HEK293 (cell line): Measurements from ENCODE around the gene GABRR1.

Source experiments
- CTCF ChIA-PET: fragments of 350-600 bp; formaldehyde crosslinking; extraction: SDS; loops from one replicate; lab custom pipeline; 2021; ENCODE audit warnings: antibody characterized with exemption; lab: Yijun Ruan, JAX
- POLR2A ChIA-PET: fragments of 300-600 bp; formaldehyde crosslinking; extraction: SDS; loops from one replicate; lab custom pipeline; 2020; ENCODE audit warnings: antibody characterized with exemption, inconsistent platforms; lab: Yijun Ruan, JAX
- H3K27ac ChIP-seq: fragments of 200-500 bp; sonication (Bioruptor generic); 2 replicates; pipeline ENCODE4 v1.5.1; 2014; ENCODE audit warnings: low read depth, low read length, control low read depth, inconsistent platforms; ENCODE audit errors: extremely low read depth
- H3K36me3 ChIP-seq, 2 experiments: fragments of 200-500 bp in 1 of 2; sonication (Bioruptor generic) in 1 of 2; 1 replicate in 1 of 2; 2 replicates in 1 of 2; pipeline ENCODE4 v1.5.1; 2014 to 2017; ENCODE audit warnings: inconsistent platforms in 2 of 2, low read length in 2 of 2; ENCODE audit not compliant: control insufficient read depth in 2 of 2, insufficient read depth in 1 of 2
- H3K4me1 ChIP-seq: fragments of 200-500 bp; sonication (Bioruptor generic); 2 replicates; pipeline ENCODE4 v1.5.1; 2014; ENCODE audit warnings: mild to moderate bottlenecking, low read length, inconsistent platforms; ENCODE audit not compliant: control insufficient read depth, insufficient read depth
- H3K4me3 ChIP-seq: 2 replicates; pipeline ENCODE4 v1.5.1; 2011; ENCODE audit warnings: low read depth, mild to moderate bottlenecking, control low read depth, low read length, moderate library complexity
- H3K9me3 ChIP-seq: fragments of 200-500 bp; sonication (Bioruptor generic); 2 replicates; pipeline ENCODE4 v1.5.1; 2014; ENCODE audit warnings: low read depth, low read length, inconsistent platforms; ENCODE audit not compliant: control insufficient read depth, insufficient read depth
- BCL6B ChIP-seq: fragments of 450-650 bp; formaldehyde crosslinking; IDR thresholded peaks from 2 replicates; pipeline ENCODE4 v1.5.1; 2017; ENCODE audit warnings: missing biosample characterization, missing genetic modification characterization
- PRDM1 ChIP-seq: fragments of 450-650 bp; formaldehyde crosslinking; IDR thresholded peaks from 2 replicates; pipeline ENCODE4; 2016; ENCODE audit warnings: missing biosample characterization, missing genetic modification characterization
- SP7 ChIP-seq: fragments of 450-650 bp; formaldehyde crosslinking; IDR thresholded peaks from 2 replicates; pipeline ENCODE4 v1.5.1; 2016; ENCODE audit warnings: missing biosample characterization, missing genetic modification characterization
- TSHZ1 ChIP-seq: fragments of 450-650 bp; formaldehyde crosslinking; IDR thresholded peaks from 2 replicates; pipeline ENCODE4 v1.5.1; 2016; ENCODE audit warnings: missing biosample characterization, missing genetic modification characterization, borderline replicate concordance
- WT1 ChIP-seq: fragments of 450-650 bp; formaldehyde crosslinking; IDR thresholded peaks from 2 replicates; pipeline ENCODE4 v1.5.1; 2016; ENCODE audit warnings: missing biosample characterization, missing genetic modification characterization
- YY1 ChIP-seq: fragments of 450-650 bp; formaldehyde crosslinking; IDR thresholded peaks from 2 replicates; pipeline ENCODE4 v1.5.1; 2018; ENCODE audit warnings: missing biosample characterization, missing genetic modification characterization
- ZBTB17 ChIP-seq: fragments of 450-650 bp; formaldehyde crosslinking; IDR thresholded peaks from 2 replicates; pipeline ENCODE4 v1.5.1; 2016; ENCODE audit warnings: missing biosample characterization, missing genetic modification characterization
- ZBTB20 ChIP-seq: fragments of 450-650 bp; formaldehyde crosslinking; IDR thresholded peaks from 2 replicates; pipeline ENCODE4 v1.5.1; 2016; ENCODE audit warnings: missing biosample characterization, missing genetic modification characterization
- ZBTB21 ChIP-seq: fragments of 450-650 bp; formaldehyde crosslinking; IDR thresholded peaks from 2 replicates; pipeline ENCODE4 v1.5.1; 2017; ENCODE audit warnings: missing biosample characterization, missing genetic modification characterization
- ZFP69B ChIP-seq: fragments of 450-650 bp; formaldehyde crosslinking; IDR thresholded peaks from 2 replicates; pipeline ENCODE4 v1.5.1; 2016; ENCODE audit warnings: missing biosample characterization, missing genetic modification characterization
- ZNF266 ChIP-seq: fragments of 450-650 bp; formaldehyde crosslinking; IDR thresholded peaks from 2 replicates; pipeline ENCODE4 v1.5.1; 2016; ENCODE audit warnings: missing biosample characterization, missing genetic modification characterization, low read depth
- ZNF274 ChIP-seq, 2 experiments: fragments of 200-500 bp in 1 of 2; fragments of 450-650 bp in 1 of 2; sonication (Bioruptor generic) in 1 of 2; formaldehyde crosslinking in 1 of 2; IDR thresholded peaks; 2 replicates each; pipeline versions ENCODE4 v1.5.1 to v1.6.1; 2014 to 2016; ENCODE audit warnings: borderline replicate concordance in 1 of 2, inconsistent platforms in 1 of 2, low read length in 1 of 2, missing biosample characterization in 1 of 2, missing genetic modification characterization in 1 of 2
- ZNF292 ChIP-seq: fragments of 450-650 bp; formaldehyde crosslinking; IDR thresholded peaks from 2 replicates; pipeline ENCODE4 v1.5.1; 2016; ENCODE audit warnings: low read depth, missing biosample characterization, missing genetic modification characterization, borderline replicate concordance
- ZNF529 ChIP-seq: fragments of 450-650 bp; formaldehyde crosslinking; IDR thresholded peaks from 2 replicates; pipeline ENCODE4 v1.5.1; 2017; ENCODE audit warnings: missing genetic modification characterization, missing biosample characterization; ENCODE audit not compliant: insufficient replicate concordance
- ZNF626 ChIP-seq: fragments of 450-650 bp; sonication (Bioruptor Pico); formaldehyde crosslinking; IDR thresholded peaks from 2 replicates; pipeline ENCODE4 v1.5.1; 2018; ENCODE audit warnings: missing biosample characterization, missing genetic modification characterization, inconsistent platforms
- TF ChIP-seq, protein P1 (sequence below): fragments of 450-650 bp; formaldehyde crosslinking; IDR thresholded peaks from 2 replicates; pipeline ENCODE4 v1.5.1; 2017; ENCODE audit warnings: missing biosample characterization, missing genetic modification characterization
- TF ChIP-seq, protein P2 (sequence below): fragments of 450-650 bp; formaldehyde crosslinking; IDR thresholded peaks from 2 replicates; pipeline ENCODE4 v1.5.1; 2016; ENCODE audit warnings: missing biosample characterization, missing genetic modification characterization
- TF ChIP-seq, protein P3 (sequence below): fragments of 450-650 bp; formaldehyde crosslinking; IDR thresholded peaks from 2 replicates; pipeline ENCODE4 v1.5.1; 2016; ENCODE audit warnings: missing biosample characterization, missing genetic modification characterization

GABRR1 gene

DNA sequence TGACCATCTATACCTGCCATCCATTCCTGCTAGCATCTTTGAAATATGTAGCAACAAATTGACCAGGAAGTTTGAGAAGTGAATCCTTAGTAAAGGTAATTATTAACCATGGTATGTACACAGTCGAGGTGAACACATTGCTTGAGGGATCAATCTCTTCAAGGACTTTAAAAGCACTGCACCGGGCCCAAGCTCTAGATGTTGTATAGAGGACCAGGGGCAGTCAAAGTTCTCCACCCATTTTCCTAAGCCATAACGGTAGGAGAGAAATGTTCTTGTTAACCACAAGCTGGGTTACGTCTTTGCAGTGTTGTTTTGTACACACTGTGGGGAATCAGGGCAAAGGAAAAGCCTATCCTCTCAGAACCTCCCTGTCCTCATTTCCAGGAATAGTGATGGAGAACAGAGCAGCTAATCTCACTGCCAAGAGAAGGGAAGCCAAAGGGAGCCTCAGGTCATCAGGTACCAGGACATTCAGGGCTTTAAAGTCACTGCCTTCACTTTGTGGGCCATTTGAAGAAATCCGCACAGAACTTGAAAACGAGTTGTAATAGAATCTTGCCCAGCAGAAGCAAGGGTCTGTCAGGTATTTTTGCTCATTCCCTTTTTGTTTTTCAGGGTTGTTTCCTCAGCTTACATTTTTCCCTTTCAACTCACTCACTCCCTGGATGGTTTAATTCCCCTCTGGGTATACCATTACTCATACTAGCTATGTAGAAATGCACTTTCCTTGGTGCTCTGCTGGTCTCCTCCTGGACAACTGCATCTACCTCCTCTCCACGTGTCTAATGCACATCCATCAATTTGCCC, 76.6 kb downstream of the GABRR1 start:
- CTCF ChIA-PET: interaction anchor here (0.5 to 5.7 kb wide), 9 partner anchors 9 to 228 kb away, joined by 3 to 26 read pairs (median 4); no protein-coding TSS in a partner anchor
- H3K27ac ChIP-seq: peak overlapping the region; percentile 7; the same call in 1 of the 2 replicates
- POLR2A ChIA-PET: interaction anchor here (1.2 to 2.9 kb wide), 3 partner anchors 20 to 60 kb away, joined by 3 to 24 read pairs (median 6); partner anchors contain the start of genes PNRC1 and SRSF12
- TF ChIP-seq ZBTB17 (tag by site-specific recombination) (peak; percentile 91), BCL6B (no peak), ZNF529 (tag by site-specific recombination) (no peak), ZNF292 (tag by site-specific recombination) (no peak), ZNF626 (tag by site-specific recombination) (no peak), YY1 (tag by site-specific recombination) (no peak), PRDM1 (peak; percentile 94), ZBTB21 (tag by site-specific recombination) (no peak), ZFP69B (no peak)
- TF ChIP-seq, all 188 proteins: peak for 2
- peaks cover 44% of the 10 kb centered on the region for H3K4me1 ChIP-seq
- H3K4me3 ChIP-seq: no peak overlapping the region
- H3K36me3 ChIP-seq: no peaks in the 10 kb centered on the region
- H3K9me3 ChIP-seq: no peaks in the 10 kb centered on the region

- Histone ChIP-seq H3K4me1 (peaks cover 39% of the 10 kb centered on the region), H3K9me3 (no peaks in the 10 kb centered on the region), H3K4me3 (no peak overlapping the region), H3K27ac (peak overlapping the region; percentile 68), H3K36me3 (no peaks in the 10 kb centered on the region)
- ChIA-PET CTCF (interaction anchor here (0.5 to 5.7 kb wide), 8 partner anchors 9 to 157 kb away, joined by 3 to 26 read pairs (median 4); no protein-coding TSS in a partner anchor), POLR2A (interaction anchor here (1.2 to 2.9 kb wide), 5 partner anchors 8 to 212 kb away, joined by 3 to 24 read pairs (median 6); partner anchors contain the start of genes PNRC1 and SRSF12)
- TF ChIP-seq ZNF266 (tag by site-specific recombination) (no peak), ZNF274 (IDR thresholded peaks at IDR 0.05; ENCODE audit: low read length) (no peak), ZNF274 (tag by site-specific recombination; IDR thresholded peaks at IDR 0.05; ENCODE audit: borderline replicate concordance) (no peak), SP7 (tag by site-specific recombination) (peak; percentile 84), ZFP69B (peak; percentile 95), TSHZ1 (peak; percentile 8; the same call in 1 of the 2 replicates), WT1 (tag by site-specific recombination) (peak; percentile 81), ZBTB17 (tag by site-specific recombination) (peak; percentile 85), ZBTB20 (tag by site-specific recombination) (peak; percentile 60)
- TF ChIP-seq, protein P1, sequence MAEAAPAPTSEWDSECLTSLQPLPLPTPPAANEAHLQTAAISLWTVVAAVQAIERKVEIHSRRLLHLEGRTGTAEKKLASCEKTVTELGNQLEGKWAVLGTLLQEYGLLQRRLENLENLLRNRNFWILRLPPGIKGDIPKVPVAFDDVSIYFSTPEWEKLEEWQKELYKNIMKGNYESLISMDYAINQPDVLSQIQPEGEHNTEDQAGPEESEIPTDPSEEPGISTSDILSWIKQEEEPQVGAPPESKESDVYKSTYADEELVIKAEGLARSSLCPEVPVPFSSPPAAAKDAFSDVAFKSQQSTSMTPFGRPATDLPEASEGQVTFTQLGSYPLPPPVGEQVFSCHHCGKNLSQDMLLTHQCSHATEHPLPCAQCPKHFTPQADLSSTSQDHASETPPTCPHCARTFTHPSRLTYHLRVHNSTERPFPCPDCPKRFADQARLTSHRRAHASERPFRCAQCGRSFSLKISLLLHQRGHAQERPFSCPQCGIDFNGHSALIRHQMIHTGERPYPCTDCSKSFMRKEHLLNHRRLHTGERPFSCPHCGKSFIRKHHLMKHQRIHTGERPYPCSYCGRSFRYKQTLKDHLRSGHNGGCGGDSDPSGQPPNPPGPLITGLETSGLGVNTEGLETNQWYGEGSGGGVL: peak; percentile 55
- TF ChIP-seq, protein P2, sequence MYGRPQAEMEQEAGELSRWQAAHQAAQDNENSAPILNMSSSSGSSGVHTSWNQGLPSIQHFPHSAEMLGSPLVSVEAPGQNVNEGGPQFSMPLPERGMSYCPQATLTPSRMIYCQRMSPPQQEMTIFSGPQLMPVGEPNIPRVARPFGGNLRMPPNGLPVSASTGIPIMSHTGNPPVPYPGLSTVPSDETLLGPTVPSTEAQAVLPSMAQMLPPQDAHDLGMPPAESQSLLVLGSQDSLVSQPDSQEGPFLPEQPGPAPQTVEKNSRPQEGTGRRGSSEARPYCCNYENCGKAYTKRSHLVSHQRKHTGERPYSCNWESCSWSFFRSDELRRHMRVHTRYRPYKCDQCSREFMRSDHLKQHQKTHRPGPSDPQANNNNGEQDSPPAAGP: peak; percentile 51; the same call in 1 of the 2 replicates
- TF ChIP-seq, protein P3, sequence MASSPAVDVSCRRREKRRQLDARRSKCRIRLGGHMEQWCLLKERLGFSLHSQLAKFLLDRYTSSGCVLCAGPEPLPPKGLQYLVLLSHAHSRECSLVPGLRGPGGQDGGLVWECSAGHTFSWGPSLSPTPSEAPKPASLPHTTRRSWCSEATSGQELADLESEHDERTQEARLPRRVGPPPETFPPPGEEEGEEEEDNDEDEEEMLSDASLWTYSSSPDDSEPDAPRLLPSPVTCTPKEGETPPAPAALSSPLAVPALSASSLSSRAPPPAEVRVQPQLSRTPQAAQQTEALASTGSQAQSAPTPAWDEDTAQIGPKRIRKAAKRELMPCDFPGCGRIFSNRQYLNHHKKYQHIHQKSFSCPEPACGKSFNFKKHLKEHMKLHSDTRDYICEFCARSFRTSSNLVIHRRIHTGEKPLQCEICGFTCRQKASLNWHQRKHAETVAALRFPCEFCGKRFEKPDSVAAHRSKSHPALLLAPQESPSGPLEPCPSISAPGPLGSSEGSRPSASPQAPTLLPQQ (tag by site-specific recombination): peak; percentile 98
These were observed 77.4 kb downstream of the GABRR1 start for GRCh38 chr6:89139509-89140346.
